Left lung (tissue), 10 donors: Measurements from ENCODE around the gene OPA3. TPM values are rescaled to one million over a fixed set of nuclear protein-coding genes. Genes with fewer than 3 reads are reported as not detected.
A peak's percentile ranks its signal among the peaks of the same experiment; 100 is the strongest.

Experiments used
- ATAC-seq: fragments of 200-7000 bp; cut with Tn5 transposase; one replicate; pipeline ENCODE4 v1.9.1; 2020; ENCODE audit warnings: moderate library complexity
- DNase-seq, 4 donors: peaks; one replicate each; pipeline ENCODE4 v3.0.0-alpha.2; 2013 to 2020
- H3K27ac ChIP-seq, 2 donors: fragments of 200-600 bp; sonication (generic) in 1 of 2; one replicate each; pipeline versions ENCODE4 v1.5.0 to v1.8.0; 2020 to 2021
- H3K27me3 ChIP-seq, 2 donors: fragments of 200-600 bp; sonication (generic) in 1 of 2; one replicate each; pipeline versions ENCODE4 v1.5.0 to v1.8.0; 2020 to 2021
- H3K36me3 ChIP-seq, 2 donors: fragments of 200-600 bp; sonication (generic) in 1 of 2; one replicate each; pipeline versions ENCODE4 v1.5.0 to v1.8.0; 2020 to 2021
- H3K4me1 ChIP-seq, 2 donors: fragments of 200-600 bp; one replicate each; pipeline ENCODE4 v1.8.0; 2021
- H3K4me3 ChIP-seq, 2 donors: fragments of 200-600 bp; sonication (generic) in 1 of 2; one replicate each; pipeline versions ENCODE4 v1.5.0 to v1.8.0; 2020 to 2021; ENCODE audit warnings: mild to moderate bottlenecking in 1 of 2
- H3K9me3 ChIP-seq, 2 donors: fragments of 200-600 bp; sonication (generic) in 1 of 2; one replicate each; pipeline versions ENCODE4 v1.5.0 to v1.8.0; 2020 to 2021
- intact Hi-C, 2 donors: fragments of 100-400 bp; cut with DNase I; formaldehyde crosslinking; loops; one replicate each; pipeline versions ENCODE4 v1.11.2 to v1.14.2; 2022
- polyA plus RNA-seq, 6 donors: library from polyadenylated mRNA; unstranded; fragments of 120-200 nt; gene quantifications; one replicate each; pipeline ENCODE4 v1.2.1, GENCODE V29; 2013; ENCODE audit not compliant: insufficient read length in 6 of 6
- total RNA-seq, 2 donors: library from RNA; stranded (reverse); fragmentation: NEBNext Ultra II Directional; extraction: Animal tissue kit (Norgen Biotek cat#: 25700); gene quantifications; one replicate each; pipeline ENCODE4 v1.2.1, GENCODE V29; 2021
- TF ChIP-seq, protein P1 (sequence below), 2 donors: fragments of 200-600 bp; sonication (generic) in 1 of 2; IDR thresholded peaks; one replicate each; pipeline versions ENCODE4 v1.5.0 to v1.8.0; 2021; ENCODE audit warnings: antibody characterized with exemption in 2 of 2
- donor health status: DM: no; HTN: yes; CAD: no.
- donor health status: DM: no; HTN: no; CAD: no.

OPA3 gene
- total and polyA plus RNA-seq, 8 donors, result 4.8 to 17.9 (median 7.2) TPM

DNA sequence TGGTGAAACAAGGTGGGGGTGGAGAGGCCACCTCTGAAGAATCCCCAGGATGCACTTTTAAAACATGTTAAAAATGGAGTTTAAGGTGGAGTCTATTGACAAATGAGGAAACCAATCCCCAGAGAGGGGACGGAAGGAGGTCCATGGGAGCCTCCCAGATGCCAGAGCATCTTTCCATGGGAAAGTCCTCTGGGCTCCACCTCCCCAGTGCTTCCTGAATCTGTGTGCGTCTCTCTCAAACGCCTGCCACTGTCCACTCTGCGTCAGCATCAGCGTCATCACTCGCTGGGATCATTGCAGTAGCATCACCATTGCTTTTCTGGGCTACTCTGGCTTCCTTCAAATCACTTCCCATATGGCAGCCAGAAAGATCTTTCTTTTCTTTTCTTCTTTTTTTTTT is 11.2 kb upstream of the OPA3 start:
- no peak for ATAC-seq

DNA sequence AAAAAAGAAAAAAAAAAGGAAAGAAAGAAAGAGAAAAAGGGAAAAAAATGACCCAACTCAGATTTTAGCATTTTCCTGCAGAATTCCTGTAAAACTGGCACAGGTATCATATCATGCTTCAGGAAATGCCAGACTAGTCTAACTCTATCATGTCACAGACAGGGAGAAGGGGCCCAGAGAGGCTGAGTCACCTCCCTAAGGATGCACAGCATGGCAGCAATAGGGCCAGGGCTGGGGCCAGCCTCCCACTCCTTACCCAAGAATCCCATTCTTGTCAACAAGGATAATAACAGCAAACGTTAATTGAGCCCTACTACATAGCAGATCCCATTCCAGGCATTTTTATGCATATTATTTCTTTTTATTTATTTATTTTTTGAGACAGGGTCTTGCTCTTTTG is 8.9 kb upstream of the OPA3 start:
- Histone ChIP-seq H3K9me3 (no peaks in the 10 kb centered on the region), H3K27ac (no peak overlapping the region), H3K36me3 (peaks cover 0 to 11% of the 10 kb centered on the region in 2 donors), H3K4me1 (peaks cover 0 to 53% of the 10 kb centered on the region in 2 donors), H3K27me3 (peaks cover 10 to 76% of the 10 kb centered on the region in 2 donors), H3K4me3 (no peak overlapping the region)
- ATAC-seq (no peak), DNase-seq (no peak)
- TF ChIP-seq, protein P1, sequence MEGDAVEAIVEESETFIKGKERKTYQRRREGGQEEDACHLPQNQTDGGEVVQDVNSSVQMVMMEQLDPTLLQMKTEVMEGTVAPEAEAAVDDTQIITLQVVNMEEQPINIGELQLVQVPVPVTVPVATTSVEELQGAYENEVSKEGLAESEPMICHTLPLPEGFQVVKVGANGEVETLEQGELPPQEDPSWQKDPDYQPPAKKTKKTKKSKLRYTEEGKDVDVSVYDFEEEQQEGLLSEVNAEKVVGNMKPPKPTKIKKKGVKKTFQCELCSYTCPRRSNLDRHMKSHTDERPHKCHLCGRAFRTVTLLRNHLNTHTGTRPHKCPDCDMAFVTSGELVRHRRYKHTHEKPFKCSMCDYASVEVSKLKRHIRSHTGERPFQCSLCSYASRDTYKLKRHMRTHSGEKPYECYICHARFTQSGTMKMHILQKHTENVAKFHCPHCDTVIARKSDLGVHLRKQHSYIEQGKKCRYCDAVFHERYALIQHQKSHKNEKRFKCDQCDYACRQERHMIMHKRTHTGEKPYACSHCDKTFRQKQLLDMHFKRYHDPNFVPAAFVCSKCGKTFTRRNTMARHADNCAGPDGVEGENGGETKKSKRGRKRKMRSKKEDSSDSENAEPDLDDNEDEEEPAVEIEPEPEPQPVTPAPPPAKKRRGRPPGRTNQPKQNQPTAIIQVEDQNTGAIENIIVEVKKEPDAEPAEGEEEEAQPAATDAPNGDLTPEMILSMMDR (IDR thresholded peaks at IDR 0.05), result no peak
- intact Hi-C loops, result no loop called here

More for the DNA sequence above, 11.2 kb upstream of the OPA3 start:
- TF ChIP-seq, protein P1 (IDR thresholded peaks at IDR 0.05), result no peak
- no peak overlapping the region for H3K4me3 ChIP-seq
- H3K27ac ChIP-seq, result no peak overlapping the region
- peaks cover 0 to 70% of the 10 kb centered on the region in 2 donors for H3K4me1 ChIP-seq
- no peaks in the 10 kb centered on the region for H3K9me3 ChIP-seq
- intact Hi-C loops, result no loop called here
- no peak for DNase-seq
- peaks cover 0 to 9% of the 10 kb centered on the region in 2 donors for H3K36me3 ChIP-seq
- peaks cover 28 to 92% of the 10 kb centered on the region in 2 donors for H3K27me3 ChIP-seq

DNA sequence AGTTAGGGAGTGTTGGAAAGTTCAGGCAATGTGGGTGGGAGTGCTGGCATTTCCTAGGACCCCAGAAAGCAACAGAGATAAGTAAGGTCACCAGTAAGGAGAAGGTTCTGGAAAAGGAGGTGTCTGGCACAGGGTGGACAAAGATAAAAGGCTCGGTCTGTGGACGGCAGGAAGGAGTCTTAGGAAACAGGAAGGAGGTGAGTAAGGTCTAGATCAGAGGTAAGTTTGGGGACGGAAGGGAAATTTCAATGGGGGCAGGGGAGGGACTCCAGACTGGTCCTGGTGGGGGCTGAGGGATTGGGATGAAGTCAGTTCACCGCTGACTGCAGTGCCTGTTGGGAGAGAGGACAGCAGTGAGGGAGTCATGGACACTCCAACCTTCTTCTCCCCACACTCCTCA is 7.8 kb upstream of the OPA3 start:
- intact Hi-C loops, result no loop called here
- Histone ChIP-seq H3K27me3 (peaks cover under 1 to 65% of the 10 kb centered on the region in 2 donors), H3K27ac (peak overlapping the region in 1 of 2 donors; percentile 70), H3K4me3 (no peak overlapping the region), H3K4me1 (peaks cover 0 to 41% of the 10 kb centered on the region in 2 donors), H3K36me3 (peaks cover 0 to 11% of the 10 kb centered on the region in 2 donors), H3K9me3 (no peaks in the 10 kb centered on the region)
- DNase-seq (no peak), ATAC-seq (no peak)
- TF ChIP-seq, protein P1 (IDR thresholded peaks at IDR 0.05), result no peak

DNA sequence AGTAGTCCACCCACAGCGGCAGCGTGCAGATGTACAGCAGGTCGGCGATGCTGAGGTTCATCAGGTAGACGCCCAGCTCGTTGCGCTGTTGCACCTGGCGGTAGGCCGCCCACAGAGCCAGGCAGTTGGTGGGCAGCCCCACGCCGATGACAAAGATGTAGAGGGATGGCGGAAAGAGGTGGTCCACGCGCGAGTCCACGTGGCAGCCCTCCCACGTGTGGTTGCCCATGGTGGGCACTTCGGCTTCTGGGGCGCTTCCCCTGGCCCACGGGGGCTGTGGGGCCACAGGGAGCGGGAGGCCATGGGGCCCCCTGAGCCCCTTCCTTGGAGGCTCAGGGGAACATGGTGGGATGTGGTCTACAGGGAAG is 7.0 kb upstream of the OPA3 start:
- Histone ChIP-seq H3K36me3 (peaks cover 0 to 11% of the 10 kb centered on the region in 2 donors), H3K4me3 (no peak overlapping the region), H3K27ac (peak overlapping the region in 1 of 2 donors; percentile 70), H3K9me3 (no peaks in the 10 kb centered on the region), H3K4me1 (peaks cover 0 to 36% of the 10 kb centered on the region in 2 donors), H3K27me3 (peaks cover 0 to 57% of the 10 kb centered on the region in 2 donors)
- no peak for DNase-seq
- intact Hi-C loops, result no loop called here
- ATAC-seq, result no peak
- TF ChIP-seq, protein P1 (IDR thresholded peaks at IDR 0.05), result no peak

DNA sequence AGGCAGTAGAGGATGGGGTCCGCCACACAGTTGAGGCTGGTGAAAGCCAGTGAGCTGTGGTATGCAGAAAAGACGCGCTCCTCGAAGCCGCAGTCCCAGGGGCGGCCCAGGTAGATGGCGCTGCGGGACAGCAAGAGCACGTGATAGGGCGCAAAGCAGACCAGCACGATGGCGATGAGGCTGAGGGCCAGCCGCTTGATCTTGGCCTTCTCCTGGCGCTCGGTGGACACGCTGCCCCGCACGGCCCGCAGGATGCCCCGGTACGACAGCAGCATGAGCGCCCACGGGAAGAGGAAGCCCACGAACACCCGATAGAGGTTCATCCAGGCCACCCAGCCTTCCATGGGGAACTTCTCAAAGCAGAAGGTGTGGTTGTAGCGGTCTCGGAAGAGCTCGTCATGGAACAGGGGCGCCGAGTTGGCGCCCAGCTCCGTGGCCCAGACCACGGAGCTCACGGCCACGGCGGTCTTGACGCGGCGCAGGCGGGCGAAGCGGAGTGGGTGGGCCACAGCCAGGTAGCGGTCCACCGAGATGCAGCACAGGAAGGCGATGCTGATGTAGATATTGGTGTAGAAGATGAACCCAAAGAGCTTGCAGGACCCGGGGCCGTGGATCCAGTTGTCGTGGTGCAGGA is 6.5 kb upstream of the OPA3 start:
- Histone ChIP-seq H3K4me3 (no peak overlapping the region), H3K4me1 (peaks cover 0 to 34% of the 10 kb centered on the region in 2 donors), H3K27ac (no peak overlapping the region), H3K27me3 (peaks cover 0 to 52% of the 10 kb centered on the region in 2 donors), H3K9me3 (no peaks in the 10 kb centered on the region), H3K36me3 (peaks cover 0 to 11% of the 10 kb centered on the region in 2 donors)
- peak; percentile 86 for ATAC-seq
- intact Hi-C loops, result no loop called here
- DNase-seq, result peak in 3 of 4 donors; percentile 51 to 87 (median 53)
- TF ChIP-seq, protein P1 (IDR thresholded peaks at IDR 0.05), result peak in 1 of 2 donors; percentile 19
